HT-29 (cell line): Measurements from ENCODE around the gene LCN6. TPM values are rescaled to one million over a fixed set of nuclear protein-coding genes. Genes with fewer than 3 reads are reported as not detected.
"Not testable (repeated sequence)": the region's sequence is repeated elsewhere in the genome, so short reads cannot be mapped to it uniquely, and the experiment has no call there.

ENCODE experiments used
- DNase-seq: peaks from one replicate; pipeline ENCODE4 v3.0.0-alpha.2; 2015; ENCODE audit warnings: low spot score
- total RNA-seq: library from RNA; depleted of rRNA; stranded (reverse); fragments of >200 nt; shearing (Covaris generic); gene quantifications from 2 replicates; pipeline ENCODE4 v1.2.3, GENCODE V29; 2014; rRNA removed

Gene LCN6
- total RNA-seq, result not detected in 2 replicates

GRCh38 chr9:136748201-136748600 is at the start of gene LCN6:
TSS of gene LCN6 (minus strand) at chr9:136748525. CDS start at chr9:136748483, 42 bp downstream.
- DNase-seq, result no peak

- DNase-seq, result peak; percentile 39
Observed at GRCh38 chr9:136796775-136797347, 48.5 kb upstream of the LCN6 start.

- peak; percentile 27 for DNase-seq
Observed at GRCh38 chr9:136796238-136796774, 48.0 kb upstream of the LCN6 start, which contains the start of gene CCDC183. TSS of gene CCDC183 (plus strand) at chr9:136796338. CDS start at chr9:136796398, 60 bp downstream.

GRCh38 chr9:136795000-136795348 is 46.6 kb upstream of the LCN6 start:
- DNase-seq, result no peak

- DNase-seq, result no peak
Observed at GRCh38 chr9:136794281-136794999, 46.1 kb upstream of the LCN6 start.

- DNase-seq, result no peak
Observed at GRCh38 chr9:136793086-136793946, 45.0 kb upstream of the LCN6 start.

GRCh38 chr9:136792321-136793085 is 44.2 kb upstream of the LCN6 start:
- DNase-seq, result no peak

- DNase-seq, result peak; percentile 84
Observed at GRCh38 chr9:136791516-136792276, 43.4 kb upstream of the LCN6 start.

GRCh38 chr9:136790640-136791515 is 42.6 kb upstream of the LCN6 start, which contains the start of gene TMEM141:
TSS of gene TMEM141 (plus strand) at chr9:136791344. CDS start at chr9:136791371, 27 bp downstream.
- DNase-seq, result peak; percentile 99

- peak; percentile 79 for DNase-seq
Observed at GRCh38 chr9:136789523-136789937, 41.2 kb upstream of the LCN6 start.

- DNase-seq, result peak; percentile 60
Observed at GRCh38 chr9:136788644-136789522, 40.6 kb upstream of the LCN6 start.

GRCh38 chr9:136787690-136788400 is 39.5 kb upstream of the LCN6 start:
- peak; percentile 91 for DNase-seq

GRCh38 chr9:136786983-136787382 is 38.7 kb upstream of the LCN6 start:
- not testable (repeated sequence) for DNase-seq

- no peak for DNase-seq
Observed at GRCh38 chr9:136786451-136786850, 38.1 kb upstream of the LCN6 start.

GRCh38 chr9:136785565-136786355 is 37.4 kb upstream of the LCN6 start:
- not testable (repeated sequence) for DNase-seq

GRCh38 chr9:136784997-136785361 is 36.7 kb upstream of the LCN6 start:
- no peak for DNase-seq
